K562 (cell line): ENCODE measurements around the gene AGRN. TPM values are rescaled to one million over a fixed set of nuclear protein-coding genes. Genes with fewer than 3 reads are reported as not detected.
A peak's percentile ranks its signal among the peaks of the same experiment; 100 is the strongest.

Source experiments
- ATAC-seq: fragments of 200-7000 bp; cut with Tn5 transposase; 3 replicates; pipeline ENCODE4 v1.9.1; 2020; ENCODE audit warnings: moderate library complexity
- BruUV-seq: library from RNA; stranded (reverse); fragments of 400-500 nt; replicated peaks from 2 replicates; lab custom pipeline; 2021; lab: Mats Ljungman, UMichigan
- CTCF ChIA-PET: fragments of 300-600 bp; formaldehyde crosslinking; extraction: SDS; loops from one replicate; lab custom pipeline; 2021; ENCODE audit warnings: low intra/inter-chr PET ratio; lab: Yijun Ruan, JAX
- POLR2A ChIA-PET: fragments of 300-600, 350-650 bp; sonication (Branson Sonifier 250); formaldehyde crosslinking; extraction: SDS; loops from one replicate; lab custom pipeline; 2021; ENCODE audit warnings: antibody characterized with exemption, inconsistent platforms; lab: Yijun Ruan, JAX
- DNase-seq, 4 experiments: peaks; one replicate each; pipeline versions ENCODE4 v3.0.0 to v3.0.0-alpha.2; 2011 to 2018; ENCODE audit warnings: low spot score in 3 of 4, mixed read lengths in 3 of 4; ENCODE audit errors: extremely low read depth in 1 of 4
- FAIRE-seq: peaks from 2 replicates; lab custom pipeline; 2011; peaks lifted over from hg19 to GRCh38; lab: Jason Lieb, UNC
- H2AFZ ChIP-seq: 2 replicates; pipeline ENCODE4 v1.6.0; 2011; ENCODE audit warnings: low read depth, low read length, control low read depth, inconsistent platforms
- H3K27ac ChIP-seq: fragments of 200-600 bp; 3 replicates; pipeline ENCODE4 v1.8.0; 2011; ENCODE audit warnings: low read depth, mild to moderate bottlenecking, control low read depth, inconsistent platforms, low read length, moderate library complexity, mixed read lengths; ENCODE audit errors: extremely low read depth
- H3K27me3 ChIP-seq, 2 experiments: fragments of 300-600 bp in 1 of 2; 2 replicates in 1 of 2; 3 replicates in 1 of 2; pipeline versions ENCODE4 v1.6.0 to v1.8.0; 2011; ENCODE audit warnings: inconsistent platforms in 2 of 2, low read length in 2 of 2, mild to moderate bottlenecking in 1 of 2, mixed read lengths in 1 of 2, moderate library complexity in 1 of 2; ENCODE audit not compliant: control insufficient read depth in 2 of 2, insufficient read depth in 2 of 2
- H3K36me3 ChIP-seq: fragments of 300-600 bp; 3 replicates; pipeline ENCODE4 v1.8.0; 2011; ENCODE audit warnings: mild to moderate bottlenecking, low read length, inconsistent platforms; ENCODE audit not compliant: control insufficient read depth, insufficient read depth
- H3K4me1 ChIP-seq, 2 experiments: fragments of 200-600 bp in 1 of 2; replicated peaks in 1 of 2; 2 replicates in 1 of 2; 3 replicates in 1 of 2; pipeline versions ENCODE4 v1.5.1 to v1.8.0; 2011; ENCODE audit warnings: inconsistent platforms in 2 of 2, low read length in 2 of 2, mild to moderate bottlenecking in 1 of 2, mixed read lengths in 1 of 2, moderate library complexity in 1 of 2; ENCODE audit not compliant: control insufficient read depth in 2 of 2, insufficient read depth in 2 of 2
- H3K4me2 ChIP-seq: 2 replicates; pipeline ENCODE4 v1.6.1; 2011; ENCODE audit warnings: low read length, control low read depth, inconsistent platforms, mixed read lengths; ENCODE audit not compliant: insufficient read depth
- H3K4me3 ChIP-seq: fragments of 200-600 bp; sonication (generic), shearing (Covaris generic); 2 replicates; pipeline ENCODE4 v1.5.1; 2016; ENCODE audit warnings: control low read depth, inconsistent platforms
- H3K79me2 ChIP-seq: fragments of 200-600 bp; 3 replicates; pipeline ENCODE4 v1.8.0; 2011; ENCODE audit warnings: low read length, inconsistent platforms; ENCODE audit not compliant: control insufficient read depth, insufficient read depth
- H3K9ac ChIP-seq, 2 experiments: 2 replicates each; pipeline versions ENCODE4 v1.6.0 to v1.6.1; 2011; ENCODE audit warnings: low read depth in 2 of 2, low read length in 2 of 2, control low read depth in 1 of 2, inconsistent platforms in 1 of 2, mild to moderate bottlenecking in 1 of 2, mixed read lengths in 1 of 2; ENCODE audit not compliant: insufficient read depth in 1 of 2
- H3K9me1 ChIP-seq: one replicate; pipeline ENCODE4 v1.6.0; 2011; ENCODE audit warnings: inconsistent platforms, mild to moderate bottlenecking, low read length, moderate library complexity; ENCODE audit not compliant: control insufficient read depth, insufficient read depth
- H3K9me3 ChIP-seq: replicated peaks from 2 replicates; pipeline ENCODE4 v1.5.1; 2011; ENCODE audit warnings: low read depth, low read length, inconsistent platforms; ENCODE audit not compliant: control insufficient read depth, insufficient read depth
- H4K20me1 ChIP-seq: replicated peaks from 2 replicates; pipeline ENCODE4 v1.6.1; 2011; ENCODE audit warnings: low read length, inconsistent platforms, mixed read lengths; ENCODE audit not compliant: control insufficient read depth, insufficient read depth
- ARID3A ChIP-seq: IDR thresholded peaks from 2 replicates; pipeline ENCODE4 v1.6.1; 2012; ENCODE audit warnings: low read depth, low read length, improper control_type of control experiment, borderline replicate concordance
- COPS2 ChIP-seq: fragments of 450-650 bp; conservative IDR thresholded peaks from 2 replicates; pipeline ENCODE4 v1.6.1; 2016; ENCODE audit warnings: mild to moderate bottlenecking, moderate library complexity
- ESRRB ChIP-seq: fragments of 250-450 bp; sonication (Bioruptor Pico); IDR thresholded peaks from 2 replicates; pipeline ENCODE4 v1.5.0; 2020; ENCODE audit warnings: mild to moderate bottlenecking, moderate library complexity, borderline replicate concordance
- ETV1 ChIP-seq: fragments of 450-650 bp; conservative IDR thresholded peaks from 2 replicates; pipeline ENCODE4 v1.6.1; 2016; ENCODE audit warnings: missing genetic modification characterization, control low read depth, low read depth, missing compliant biosample characterization
- FOXM1 ChIP-seq, 2 experiments: fragments of 450-650 bp in 1 of 2; sonication (generic) in 1 of 2; formaldehyde crosslinking in 1 of 2; IDR thresholded peaks; 2 replicates each; pipeline versions ENCODE4 v1.6.1 to v1.9.0; 2017 to 2022; ENCODE audit warnings: low read depth in 2 of 2, mild to moderate bottlenecking in 2 of 2, missing genetic modification reagents in 1 of 2, moderate library complexity in 1 of 2
- FOXP1 ChIP-seq: sonication (generic); formaldehyde crosslinking; IDR thresholded peaks from 2 replicates; pipeline ENCODE4 v1.8.0; 2022; ENCODE audit warnings: mild to moderate bottlenecking, missing genetic modification reagents
- HEY1 ChIP-seq: fragments of 250-450 bp; sonication (Bioruptor Pico); IDR thresholded peaks from 2 replicates; pipeline ENCODE4 v1.5.0; 2020; ENCODE audit warnings: mild to moderate bottlenecking, moderate library complexity, borderline replicate concordance
- HNRNPL ChIP-seq: fragments of 200-400 bp; formaldehyde crosslinking; IDR thresholded peaks from 2 replicates; pipeline ENCODE4 v1.6.1; 2017; ENCODE audit warnings: low read depth, mild to moderate bottlenecking, low read length
- LEF1 ChIP-seq: fragments of 450-650 bp; IDR thresholded peaks from 2 replicates; pipeline ENCODE4 v1.6.1; 2016; ENCODE audit warnings: mild to moderate bottlenecking
- MLLT1 ChIP-seq, 2 experiments: fragments of 450-650 bp; IDR thresholded peaks; 2 replicates each; pipeline ENCODE4 v1.6.1; 2016
- MXI1 ChIP-seq: IDR thresholded peaks from 2 replicates; pipeline ENCODE4 v1.6.1; 2011; ENCODE audit warnings: low read depth, mild to moderate bottlenecking, improper control_type of control experiment, low read length
- NR2C1 ChIP-seq, 2 experiments: fragments of 450-650 bp; IDR thresholded peaks; 2 replicates each; pipeline ENCODE4 v1.6.1; 2017; ENCODE audit warnings: mild to moderate bottlenecking in 2 of 2, antibody characterized with exemption in 1 of 2, inconsistent platforms in 1 of 2, missing compliant biosample characterization in 1 of 2, missing genetic modification characterization in 1 of 2
- POLR2B ChIP-seq: fragments of 450-650 bp; IDR thresholded peaks from 2 replicates; pipeline ENCODE4 v1.6.1; 2018; ENCODE audit warnings: low read depth; ENCODE audit not compliant: partially characterized antibody
- POU5F1 ChIP-seq: fragments of 150-350 bp; IDR thresholded peaks from 2 replicates; pipeline ENCODE4 v1.6.1; 2014; ENCODE audit warnings: borderline replicate concordance, low read length, low read depth, mild to moderate bottlenecking; ENCODE audit not compliant: partially characterized antibody
- PTBP1 ChIP-seq: fragments of 200-400 bp; formaldehyde crosslinking; IDR thresholded peaks from 2 replicates; pipeline ENCODE4 v1.6.1; 2017; ENCODE audit warnings: low read depth, low read length
- SMC3 ChIP-seq: conservative IDR thresholded peaks from 2 replicates; pipeline ENCODE4 v1.6.1; 2011; ENCODE audit warnings: low read depth, low read length, improper control_type of control experiment; ENCODE audit not compliant: insufficient read depth
- SP1 ChIP-seq: sonication (generic); formaldehyde crosslinking; IDR thresholded peaks from 2 replicates; pipeline ENCODE4 v1.8.1; 2022; ENCODE audit warnings: mild to moderate bottlenecking, missing genetic modification reagents
- TCF3 ChIP-seq: sonication (generic); formaldehyde crosslinking; IDR thresholded peaks from 2 replicates; pipeline ENCODE4 v1.4.0; 2020; ENCODE audit warnings: mild to moderate bottlenecking, missing genetic modification reagents
- TCFL5 ChIP-seq: fragments of 250-450 bp; sonication (Bioruptor Pico); conservative IDR thresholded peaks from 2 replicates; pipeline ENCODE4 v1.6.1; 2021; ENCODE audit warnings: mild to moderate bottlenecking, moderate library complexity, matching md5 sums
- TSC22D4 ChIP-seq: fragments of 450-650 bp; IDR thresholded peaks from 2 replicates; pipeline ENCODE4 v1.6.1; 2016; ENCODE audit warnings: missing genetic modification characterization, missing biosample characterization, control low read depth
- ZBTB17 ChIP-seq: fragments of 450-650 bp; formaldehyde crosslinking; IDR thresholded peaks from 2 replicates; pipeline ENCODE4 v1.4.0; 2020; ENCODE audit warnings: mild to moderate bottlenecking
- ZNF445 ChIP-seq: fragments of 250-450 bp; sonication (Bioruptor Pico); IDR thresholded peaks from 2 replicates; pipeline ENCODE4 v1.4.0; 2020; ENCODE audit warnings: low read depth, mild to moderate bottlenecking, moderate library complexity
- ZNF830 ChIP-seq: fragments of 250-450 bp; sonication (Bioruptor Pico); IDR thresholded peaks from 2 replicates; pipeline ENCODE4 v1.5.0; 2021; ENCODE audit warnings: mild to moderate bottlenecking
- WGBS: fragments of 100-300 bp; shearing (Covaris generic); methylation state at CpG from one replicate; pipeline ENCODE4 v1.1.6; 2016; ENCODE audit warnings: low coverage, mixed read lengths; ENCODE audit not compliant: insufficient coverage; ENCODE audit errors: missing lambda C conversion rate; 5-methylcytosine and 5-hydroxymethylcytosine counted together
- in situ Hi-C: fragments of 300-500 bp; cut with MboI; formaldehyde crosslinking; loops from 4 replicates; pipeline ENCODE4 v1.15.0; 2018; ENCODE audit warnings: inconsistent platforms, mixed read lengths
- intact Hi-C: fragments of 100-400 bp; cut with micrococcal nuclease; formaldehyde crosslinking; loops from 2 replicates; pipeline ENCODE4 v1.14.2; 2022
- polyA plus RNA-seq, 8 experiments: library from polyadenylated mRNA; depleted of rRNA in 4 of 8; stranded (reverse) in 5 of 8; unstranded in 3 of 8; fragments of >200 nt; fragmentation: Nextera tagmentation in 2 of 8; fragmentation: Illumina TruSeq in 1 of 8; extraction: Ambion mirVana in 2 of 8; extraction: Trizol in 1 of 8; gene quantifications; 2 replicates each; pipeline versions ENCODE4 v1.2.1 to v1.2.3, GENCODE V29; 2011 to 2014; ENCODE audit warnings: inconsistent platforms in 1 of 8, missing spikeins in 1 of 8
- total RNA-seq, 7 experiments: library from RNA; depleted of rRNA in 6 of 7; stranded (reverse); fragments of >200 nt in 6 of 7; fragmentation: Illumina TruSeq in 2 of 7; extraction: Trizol in 2 of 7; gene quantifications; 2 replicates each; pipeline versions ENCODE4 v1.2.1 to v1.2.3, GENCODE V29; 2011 to 2021; ENCODE audit warnings: low replicate concordance in 1 of 7

Gene AGRN
- total and polyA plus RNA-seq, 9 of the 15 experiments (the other 6 are each of a cell fraction or from before 2014, with no cell fraction given) = 0.04 to 111 (median 18.1) TPM

- peaks cover 0 to 74% of the 10 kb centered on the region in 2 experiments; a peak in 3 of 5 replicates for H3K4me1 ChIP-seq
- no peaks in the 10 kb centered on the region; the same call in 2 of the 3 replicates for H3K79me2 ChIP-seq
- ATAC-seq (no peak), DNase-seq (no peak), FAIRE-seq (no peak)
- CTCF ChIA-PET = no interaction called here
- peaks cover 28% of the 10 kb centered on the region for H4K20me1 ChIP-seq
- H3K9ac ChIP-seq = no peak overlapping the region
- POLR2A ChIA-PET = no interaction called here
- peaks cover 13% of the 10 kb centered on the region; the same call in 1 of the 3 replicates for H3K36me3 ChIP-seq
- no TSS peak for BruUV-seq
- no peak overlapping the region for H3K4me2 ChIP-seq
- no peak overlapping the region for H3K27ac ChIP-seq
- 98% methylated on average over 7 of the region's 30 CpGs for WGBS
- H3K4me3 ChIP-seq = no peak overlapping the region
- in situ Hi-C loops = no loop called here
- no peaks in the 10 kb centered on the region for H3K9me3 ChIP-seq
- intact Hi-C loops = no loop called here
- no peaks in the 10 kb centered on the region for H3K9me1 ChIP-seq
- no peak overlapping the region for H2AFZ ChIP-seq
- H3K27me3 ChIP-seq = no peaks in the 10 kb centered on the region
- no peak for TF ChIP-seq POU5F1
- no peak for TF ChIP-seq ETV1
- no peak for TF ChIP-seq FOXM1 (IDR thresholded peaks at IDR 0.05; ENCODE audit: low read depth)
- no peak for TF ChIP-seq FOXM1 (CRISPR knock-in tag; IDR thresholded peaks at IDR 0.05; ENCODE audit: low read depth)
- TF ChIP-seq TCF3 (CRISPR knock-in tag) = no peak
- no peak for TF ChIP-seq NR2C1 (IDR thresholded peaks at IDR 0.05)
- TF ChIP-seq NR2C1 (tag; IDR thresholded peaks at IDR 0.05) = no peak
- TF ChIP-seq LEF1 = no peak
- no peak for TF ChIP-seq ESRRB (CRISPR knock-in tag)
- no peak for TF ChIP-seq COPS2
- TF ChIP-seq HEY1 = no peak
- no peak for TF ChIP-seq PTBP1
- TF ChIP-seq MLLT1 (IDR thresholded peaks at IDR 0.05) = no peak
- no peak for TF ChIP-seq MXI1
- no peak for TF ChIP-seq ZNF830 (CRISPR knock-in tag)
- TF ChIP-seq HNRNPL = peak; percentile 27; the same call in 1 of the 2 replicates
- no peak for TF ChIP-seq POLR2B
- TF ChIP-seq SP1 = no peak
- no peak for TF ChIP-seq ZBTB17
- TF ChIP-seq TCFL5 (CRISPR knock-in tag) = no peak
- TF ChIP-seq ZNF445 (CRISPR knock-in tag) = no peak
- no peak for TF ChIP-seq FOXP1 (CRISPR knock-in tag)
- no peak for TF ChIP-seq TSC22D4 (tag)
- TF ChIP-seq ARID3A = no peak
- no peak for TF ChIP-seq SMC3
These were observed 14.5 kb downstream of the AGRN start for GRCh38 chr1:1034439-1034781.
